Measurements from ENCODE around the gene JMJD8. TPM values are rescaled to one million over a fixed set of nuclear protein-coding genes. Genes with fewer than 3 reads are reported as not detected.
A peak's percentile ranks its signal among the peaks of the same experiment; 100 is the strongest.

The JMJD8 gene
- total and polyA plus RNA-seq, 9 donors, result 20.7 to 40.2 (median 34.3) TPM

DNA sequence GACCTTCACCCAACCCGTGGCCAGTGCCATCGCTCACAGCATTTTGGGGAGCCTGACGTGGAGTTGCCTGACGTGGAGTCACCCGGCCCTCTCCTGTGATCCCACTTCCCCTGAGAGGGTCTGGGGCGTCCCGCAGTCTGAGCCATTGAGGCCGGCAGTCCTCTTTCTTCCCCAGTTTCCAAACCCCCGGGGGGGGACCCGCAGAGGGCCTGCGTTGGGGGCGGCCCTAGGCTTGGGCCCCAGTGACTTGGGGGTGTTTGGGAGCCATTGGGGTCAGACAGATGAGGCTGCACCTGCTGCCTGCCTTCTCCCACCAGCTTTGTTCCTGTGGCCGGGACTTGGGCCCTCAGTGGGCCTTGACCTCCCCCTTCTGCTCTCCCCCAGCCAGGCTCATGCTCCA is 14.5 kb downstream of the JMJD8 start:
- Histone ChIP-seq H3K4me1 (ENCODE audit: control insufficient read depth, insufficient read depth, low read length) (peaks cover 21% of the 10 kb centered on the region), H3K4me3 (ENCODE audit: low read length) (no peak overlapping the region), H3K27ac (ENCODE audit: low read length) (no peak overlapping the region), H3K9me3 (replicated peaks; ENCODE audit: control insufficient read depth, low read depth, low read length) (no peaks in the 10 kb centered on the region), H3K36me3 (ENCODE audit: control insufficient read depth, insufficient read depth, low read length) (peaks cover 53% of the 10 kb centered on the region), H3K27me3 (ENCODE audit: control insufficient read depth, insufficient read depth, low read length) (peaks cover under 1% of the 10 kb centered on the region)
- no peak for DNase-seq
- WGBS (ENCODE audit: insufficient coverage), result 91% methylated on average over 13 of the region's 13 CpGs

DNA sequence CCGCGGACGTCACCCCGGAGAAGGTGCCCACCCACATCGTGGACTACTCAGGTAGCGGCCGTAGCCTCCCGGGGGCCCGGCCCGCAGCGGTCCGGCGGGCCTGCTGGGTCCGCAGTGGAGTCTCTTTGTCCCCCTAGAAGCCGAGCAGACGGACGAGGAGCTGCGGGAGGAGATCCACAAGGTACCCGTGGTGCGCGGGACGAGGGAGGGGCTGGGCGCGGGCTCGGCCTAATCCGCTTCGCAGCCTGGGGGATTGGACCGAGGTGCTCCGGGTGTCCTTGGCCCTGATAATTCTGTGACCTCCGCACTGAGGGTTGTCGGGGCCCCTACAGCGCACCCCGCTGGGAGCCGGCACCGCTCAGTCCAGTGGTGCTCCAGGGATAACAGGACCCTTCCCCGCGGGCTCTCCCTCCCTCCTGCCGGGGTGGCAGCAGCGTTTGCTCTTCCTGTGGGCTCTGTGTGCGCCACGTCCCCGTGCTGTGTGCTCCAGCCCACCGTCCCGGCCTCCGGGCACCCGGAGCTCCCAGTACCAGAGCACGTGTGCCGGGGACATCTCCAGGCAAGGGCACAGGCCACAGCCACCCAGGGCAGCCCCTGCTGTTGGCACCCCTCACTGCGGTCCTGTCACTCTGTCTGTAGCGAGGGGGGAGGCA is 15.5 kb downstream of the JMJD8 start:
- 9% methylated on average over 50 of the region's 50 CpGs for WGBS (ENCODE audit: insufficient coverage)
- Histone ChIP-seq H3K4me1 (ENCODE audit: control insufficient read depth, insufficient read depth, low read length) (peaks cover 19% of the 10 kb centered on the region), H3K9me3 (replicated peaks; ENCODE audit: control insufficient read depth, low read depth, low read length) (no peaks in the 10 kb centered on the region), H3K4me3 (ENCODE audit: low read length) (peak overlapping the region; percentile 82), H3K27me3 (ENCODE audit: control insufficient read depth, insufficient read depth, low read length) (no peaks in the 10 kb centered on the region), H3K27ac (ENCODE audit: low read length) (peak overlapping the region; percentile 51), H3K36me3 (ENCODE audit: control insufficient read depth, insufficient read depth, low read length) (peaks cover 45% of the 10 kb centered on the region)
- no peak for DNase-seq

GRCh38 chr16:667780-668518 is 16.2 kb downstream of the JMJD8 start, which contains the start of gene RHOT2:
Gene RHOT2 (plus strand): TSS chr16:668132. CDS start chr16:668200, 68 bp downstream.
- peak; percentile 96 for DNase-seq
- peak within 1 kb of the TSS; percentile 82 for H3K4me3 ChIP-seq (ENCODE audit: low read length)
- WGBS (ENCODE audit: insufficient coverage), result under 1% methylated on average over 78 of the region's 78 CpGs
- H3K4me1 ChIP-seq (ENCODE audit: control insufficient read depth, insufficient read depth, low read length), result peaks cover 19% of the 10 kb centered on the region
- peak within 1 kb of the TSS; percentile 51 for H3K27ac ChIP-seq (ENCODE audit: low read length)
- no peaks in the 10 kb centered on the region for H3K9me3 ChIP-seq (replicated peaks; ENCODE audit: control insufficient read depth, low read depth, low read length)
- peaks cover 38% of the 10 kb centered on the region for H3K36me3 ChIP-seq (ENCODE audit: control insufficient read depth, insufficient read depth, low read length)
- H3K27me3 ChIP-seq (ENCODE audit: control insufficient read depth, insufficient read depth, low read length), result no peaks in the 10 kb centered on the region

DNA sequence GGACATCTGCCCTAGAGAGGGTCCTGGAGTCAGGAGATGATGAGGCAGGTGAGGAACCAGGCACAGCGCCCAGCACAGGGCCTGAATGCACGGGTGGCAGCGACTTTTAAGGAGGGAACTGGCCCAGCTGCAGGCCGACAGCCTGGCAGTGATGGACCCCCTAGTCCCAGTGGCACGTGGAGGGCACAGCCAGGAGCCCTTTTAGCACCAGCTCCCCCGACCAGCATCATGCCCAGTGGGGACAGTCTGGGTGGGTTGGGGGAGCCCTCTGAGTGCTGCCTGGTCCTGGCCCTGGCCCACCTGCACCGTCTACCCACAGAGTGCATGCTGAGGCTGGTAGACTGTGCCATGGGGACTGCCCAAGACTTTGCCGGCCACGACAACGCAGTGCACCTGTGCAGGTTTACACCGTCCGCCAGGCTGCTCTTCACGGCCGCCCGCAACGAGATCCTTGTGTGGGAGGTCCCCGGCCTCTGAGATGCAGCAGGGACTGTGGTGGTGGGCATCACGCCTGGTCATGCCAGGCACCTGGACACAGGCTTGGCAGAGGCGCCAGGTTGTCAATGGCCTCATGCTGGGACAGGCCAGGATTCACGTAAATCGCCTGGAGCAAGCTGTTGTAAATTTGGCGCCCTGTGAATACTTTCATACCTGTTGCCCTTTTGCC is 16.9 kb downstream of the JMJD8 start:
- DNase-seq, result no peak
- WGBS (ENCODE audit: insufficient coverage), result 82% methylated on average over 19 of the region's 22 CpGs
- H3K9me3 ChIP-seq (replicated peaks; ENCODE audit: control insufficient read depth, low read depth, low read length), result no peaks in the 10 kb centered on the region
- H3K36me3 ChIP-seq (ENCODE audit: control insufficient read depth, insufficient read depth, low read length), result peaks cover 31% of the 10 kb centered on the region
- peaks cover 19% of the 10 kb centered on the region for H3K4me1 ChIP-seq (ENCODE audit: control insufficient read depth, insufficient read depth, low read length)
- H3K27me3 ChIP-seq (ENCODE audit: control insufficient read depth, insufficient read depth, low read length), result no peaks in the 10 kb centered on the region
- no peak overlapping the region for H3K27ac ChIP-seq (ENCODE audit: low read length)
- H3K4me3 ChIP-seq (ENCODE audit: low read length), result no peak overlapping the region

GRCh38 chr16:666572-666971 is 17.6 kb downstream of the JMJD8 start:
- 89% methylated on average over 10 of the region's 13 CpGs for whole genome bisulfite sequencing (ENCODE audit: insufficient coverage)
- no peak for DNase-seq
- no peaks in the 10 kb centered on the region for H3K27me3 ChIP-seq (ENCODE audit: control insufficient read depth, insufficient read depth, low read length)
- H3K36me3 ChIP-seq (ENCODE audit: control insufficient read depth, insufficient read depth, low read length), result peaks cover 25% of the 10 kb centered on the region
- no peak overlapping the region for H3K4me3 ChIP-seq (ENCODE audit: low read length)
- no peaks in the 10 kb centered on the region for H3K9me3 ChIP-seq (replicated peaks; ENCODE audit: control insufficient read depth, low read depth, low read length)
- H3K27ac ChIP-seq (ENCODE audit: low read length), result no peak overlapping the region
- peaks cover 19% of the 10 kb centered on the region for H3K4me1 ChIP-seq (ENCODE audit: control insufficient read depth, insufficient read depth, low read length)

DNA sequence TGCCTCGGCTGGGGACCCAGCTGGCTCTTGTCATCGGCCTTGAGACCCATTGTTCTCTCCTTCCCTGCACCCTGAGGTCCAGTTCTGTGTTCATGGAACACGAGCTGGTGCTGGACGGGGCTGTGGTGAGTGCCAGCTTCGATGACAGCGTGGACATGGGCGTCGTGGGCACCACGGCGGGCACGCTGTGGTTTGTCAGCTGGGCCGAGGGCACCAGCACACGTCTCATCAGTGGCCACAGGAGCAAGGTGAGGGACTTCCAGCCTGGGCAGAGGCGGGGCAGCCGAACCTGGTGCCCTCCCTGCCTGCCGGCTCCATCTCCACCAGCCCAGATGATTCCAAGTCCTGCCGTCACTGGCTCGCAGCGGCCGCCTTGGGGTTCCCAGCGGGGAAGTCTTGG is 21.5 kb downstream of the JMJD8 start:
- Histone ChIP-seq H3K4me1 (ENCODE audit: control insufficient read depth, insufficient read depth, low read length) (peaks cover 21% of the 10 kb centered on the region), H3K4me3 (ENCODE audit: low read length) (no peak overlapping the region), H3K27ac (ENCODE audit: low read length) (no peak overlapping the region), H3K9me3 (replicated peaks; ENCODE audit: control insufficient read depth, low read depth, low read length) (no peaks in the 10 kb centered on the region), H3K36me3 (ENCODE audit: control insufficient read depth, insufficient read depth, low read length) (peaks cover 19% of the 10 kb centered on the region), H3K27me3 (ENCODE audit: control insufficient read depth, insufficient read depth, low read length) (no peaks in the 10 kb centered on the region)
- no peak for DNase-seq
- WGBS (ENCODE audit: insufficient coverage), result 95% methylated on average over 21 of the region's 21 CpGs

DNA sequence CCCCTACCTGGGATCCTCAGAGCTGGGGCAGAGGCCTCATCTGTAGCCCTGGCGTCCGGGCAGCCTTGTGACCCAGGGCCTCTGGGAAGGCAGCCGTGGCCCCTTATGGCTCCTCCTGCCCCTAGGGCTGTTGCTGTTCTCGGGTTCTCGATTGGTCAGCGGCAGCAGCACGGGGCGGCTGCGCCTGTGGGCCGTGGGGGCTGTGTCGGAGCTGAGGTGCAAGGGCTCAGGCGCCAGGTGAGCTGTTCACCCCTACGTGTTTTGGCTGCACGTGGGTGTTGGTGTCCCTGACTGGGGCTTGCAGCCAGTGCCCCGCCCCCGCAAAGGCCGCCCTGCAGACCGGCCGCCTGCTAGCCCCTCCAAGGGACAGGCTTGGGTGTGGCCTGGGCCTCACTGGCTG is 22.0 kb downstream of the JMJD8 start:
- Histone ChIP-seq H3K4me3 (ENCODE audit: low read length) (no peak overlapping the region), H3K4me1 (ENCODE audit: control insufficient read depth, insufficient read depth, low read length) (peaks cover 16% of the 10 kb centered on the region), H3K27ac (ENCODE audit: low read length) (no peak overlapping the region), H3K9me3 (replicated peaks; ENCODE audit: control insufficient read depth, low read depth, low read length) (no peaks in the 10 kb centered on the region), H3K27me3 (ENCODE audit: control insufficient read depth, insufficient read depth, low read length) (no peaks in the 10 kb centered on the region), H3K36me3 (ENCODE audit: control insufficient read depth, insufficient read depth, low read length) (peaks cover 24% of the 10 kb centered on the region)
- DNase-seq, result no peak
- 91% methylated on average over 19 of the region's 19 CpGs for WGBS (ENCODE audit: insufficient coverage)

DNA sequence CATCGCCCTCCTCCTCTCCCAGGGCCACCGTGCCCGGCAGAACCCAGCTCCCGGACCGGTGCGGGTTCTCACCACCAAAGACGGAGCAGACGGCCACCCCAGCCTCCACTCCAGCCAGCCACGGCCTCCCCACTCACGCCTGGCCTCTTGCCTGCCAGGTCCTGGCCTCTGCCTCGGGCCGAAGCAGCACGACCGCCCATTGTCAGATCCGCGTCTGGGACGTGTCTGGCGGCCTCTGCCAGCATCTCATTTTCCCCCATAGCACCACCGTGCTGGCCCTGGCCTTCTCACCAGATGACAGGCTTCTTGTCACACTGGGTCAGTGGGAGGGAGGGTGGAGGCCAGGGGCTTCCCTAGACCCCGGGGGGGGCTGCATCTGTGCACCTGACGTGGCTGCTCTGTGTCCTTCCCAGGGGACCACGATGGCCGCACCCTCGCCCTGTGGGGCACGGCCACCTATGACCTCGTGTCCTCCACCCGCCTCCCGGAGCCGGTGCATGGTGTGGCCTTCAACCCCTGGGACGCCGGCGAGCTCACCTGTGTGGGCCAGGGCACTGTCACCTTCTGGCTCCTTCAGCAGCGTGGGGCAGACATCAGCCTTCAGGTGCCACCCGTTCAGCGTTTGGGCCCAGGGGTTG is 22.8 kb downstream of the JMJD8 start:
- Histone ChIP-seq H3K36me3 (ENCODE audit: control insufficient read depth, insufficient read depth, low read length) (peaks cover 32% of the 10 kb centered on the region), H3K4me3 (ENCODE audit: low read length) (no peak overlapping the region), H3K9me3 (replicated peaks; ENCODE audit: control insufficient read depth, low read depth, low read length) (no peaks in the 10 kb centered on the region), H3K4me1 (ENCODE audit: control insufficient read depth, insufficient read depth, low read length) (peaks cover 16% of the 10 kb centered on the region), H3K27ac (ENCODE audit: low read length) (peak overlapping the region; percentile 24), H3K27me3 (ENCODE audit: control insufficient read depth, insufficient read depth, low read length) (no peaks in the 10 kb centered on the region)
- WGBS (ENCODE audit: insufficient coverage), result 69% methylated on average over 26 of the region's 35 CpGs
- no peak for DNase-seq

- DNase-seq, result peak; percentile 85
- Histone ChIP-seq H3K27me3 (ENCODE audit: control insufficient read depth, insufficient read depth, low read length) (no peaks in the 10 kb centered on the region), H3K4me3 (ENCODE audit: low read length) (no peak overlapping the region), H3K4me1 (ENCODE audit: control insufficient read depth, insufficient read depth, low read length) (peaks cover 16% of the 10 kb centered on the region), H3K36me3 (ENCODE audit: control insufficient read depth, insufficient read depth, low read length) (peaks cover 39% of the 10 kb centered on the region), H3K27ac (ENCODE audit: low read length) (peak overlapping the region; percentile 51), H3K9me3 (replicated peaks; ENCODE audit: control insufficient read depth, low read depth, low read length) (no peaks in the 10 kb centered on the region)
- 23% methylated on average over 30 of the region's 43 CpGs for WGBS (ENCODE audit: insufficient coverage)
Measured at GRCh38 chr16:660459-661183, 23.5 kb downstream of the JMJD8 start.
